Progenitor cell of endocrine pancreas (in vitro differentiated cells): Measurements from ENCODE around the gene TBC1D22B. TPM values are rescaled to one million over a fixed set of nuclear protein-coding genes. Genes with fewer than 3 reads are reported as not detected.
A peak's percentile ranks its signal among the peaks of the same experiment; 100 is the strongest.

ENCODE experiments used
- DNase-seq: peaks from one replicate; pipeline ENCODE4 v3.0.0; 2021; ENCODE audit warnings: low spot score; ENCODE audit not compliant: unreplicated experiment
- H3K27ac Mint-ChIP-seq: 2 replicates; pipeline ENCODE4 v1.8.0; 2021; ENCODE audit warnings: mild to moderate bottlenecking, moderate library complexity, mixed read lengths
- H3K27me3 Mint-ChIP-seq: 2 replicates; pipeline ENCODE4 v1.8.0; 2021; ENCODE audit warnings: mixed read lengths
- H3K36me3 Mint-ChIP-seq: 2 replicates; pipeline ENCODE4 v1.8.0; 2022; ENCODE audit warnings: mixed read lengths; ENCODE audit not compliant: insufficient read depth
- H3K4me1 Mint-ChIP-seq: 2 replicates; pipeline ENCODE4 v1.8.0; 2021; ENCODE audit warnings: low read depth, mixed read lengths
- H3K4me3 Mint-ChIP-seq: 2 replicates; pipeline ENCODE4 v1.8.0; 2021; ENCODE audit warnings: low read depth, mild to moderate bottlenecking, moderate library complexity, mixed read lengths
- H3K9me3 Mint-ChIP-seq: 2 replicates; pipeline ENCODE4 v1.8.0; 2021; ENCODE audit warnings: low read depth, mixed read lengths
- total RNA-seq: library from RNA; stranded (reverse); gene quantifications from 2 replicates; pipeline ENCODE4 v1.2.1, GENCODE V29; 2021
- TF ChIP-seq, protein P1 (sequence below): fragments of 200-600 bp; sonication (generic); IDR thresholded peaks from one replicate; pipeline ENCODE4 v1.5.0; 2021; ENCODE audit warnings: antibody characterized with exemption, mild to moderate bottlenecking; ENCODE audit not compliant: unreplicated experiment

The TBC1D22B gene
- total RNA-seq, 1 donor from 2014 or later, result 17.1 TPM

DNA sequence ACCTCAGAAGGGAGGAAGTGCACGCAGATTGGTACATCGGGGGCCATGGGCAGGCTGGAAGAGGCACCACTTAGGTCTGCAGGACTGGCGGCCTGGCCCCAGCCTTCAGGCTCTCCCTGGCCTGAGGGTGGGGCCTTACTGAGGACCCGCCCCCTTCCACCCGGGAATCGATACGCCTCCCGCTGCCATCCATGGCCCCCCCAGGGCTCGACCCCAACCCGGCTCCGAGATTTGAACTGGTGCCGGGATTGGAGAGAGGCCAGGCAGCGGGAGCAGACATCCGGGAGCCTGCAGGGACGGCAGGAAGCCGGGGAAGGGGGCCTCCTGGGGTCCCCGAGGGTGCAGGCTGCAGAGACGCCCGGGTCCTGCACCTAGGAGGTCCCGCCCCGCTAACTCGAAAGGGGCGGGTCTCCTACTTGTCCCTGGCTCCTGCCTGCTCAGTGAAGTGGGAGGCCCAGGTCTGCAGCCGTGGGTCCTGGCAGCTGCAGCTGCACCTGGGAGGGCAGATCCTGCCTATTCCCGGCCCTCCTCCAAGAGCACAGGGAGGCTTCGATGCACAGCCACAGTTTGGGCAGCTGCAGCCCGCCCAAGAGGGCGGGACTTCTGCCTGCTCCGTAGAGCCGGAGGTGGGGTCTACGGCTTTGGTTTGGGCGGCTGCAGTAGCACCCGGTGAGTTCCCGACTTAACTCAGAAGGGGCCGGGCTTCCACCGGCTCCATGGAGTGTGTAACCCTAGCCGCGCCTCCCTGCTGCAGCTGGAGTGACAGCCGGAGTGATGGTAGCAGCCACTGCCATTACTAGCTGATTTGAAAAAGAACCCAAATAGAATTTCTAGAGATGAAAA is 35.2 kb upstream of the TBC1D22B start:
- no peaks in the 10 kb centered on the region for H3K9me3 Mint-ChIP-seq

DNA sequence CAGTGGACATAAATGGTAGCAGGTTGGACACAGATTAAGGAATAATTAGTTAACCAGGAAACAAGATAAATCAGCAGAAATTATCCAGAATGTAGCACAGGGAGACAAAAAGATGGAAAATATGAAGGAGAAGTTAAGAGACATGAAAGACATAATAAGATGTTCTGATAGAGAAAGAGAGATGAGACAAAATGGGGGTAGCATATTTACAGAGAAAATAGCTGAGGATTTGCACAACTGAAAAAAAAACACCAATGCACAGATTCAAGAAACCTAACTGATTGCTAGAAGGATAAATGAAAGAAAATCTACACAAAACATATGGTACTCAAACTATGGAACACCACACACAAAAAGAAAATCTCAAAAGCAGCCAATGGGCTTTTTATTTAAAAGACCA is 34.6 kb upstream of the TBC1D22B start:
- Mint-ChIP-seq H3K27me3 (no peaks in the 10 kb centered on the region), H3K27ac (peak overlapping the region; percentile 81), H3K9me3 (no peaks in the 10 kb centered on the region), H3K36me3 (no peaks in the 10 kb centered on the region), H3K4me1 (peaks cover 9% of the 10 kb centered on the region), H3K4me3 (peak overlapping the region; percentile 91)
- TF ChIP-seq, protein P1, sequence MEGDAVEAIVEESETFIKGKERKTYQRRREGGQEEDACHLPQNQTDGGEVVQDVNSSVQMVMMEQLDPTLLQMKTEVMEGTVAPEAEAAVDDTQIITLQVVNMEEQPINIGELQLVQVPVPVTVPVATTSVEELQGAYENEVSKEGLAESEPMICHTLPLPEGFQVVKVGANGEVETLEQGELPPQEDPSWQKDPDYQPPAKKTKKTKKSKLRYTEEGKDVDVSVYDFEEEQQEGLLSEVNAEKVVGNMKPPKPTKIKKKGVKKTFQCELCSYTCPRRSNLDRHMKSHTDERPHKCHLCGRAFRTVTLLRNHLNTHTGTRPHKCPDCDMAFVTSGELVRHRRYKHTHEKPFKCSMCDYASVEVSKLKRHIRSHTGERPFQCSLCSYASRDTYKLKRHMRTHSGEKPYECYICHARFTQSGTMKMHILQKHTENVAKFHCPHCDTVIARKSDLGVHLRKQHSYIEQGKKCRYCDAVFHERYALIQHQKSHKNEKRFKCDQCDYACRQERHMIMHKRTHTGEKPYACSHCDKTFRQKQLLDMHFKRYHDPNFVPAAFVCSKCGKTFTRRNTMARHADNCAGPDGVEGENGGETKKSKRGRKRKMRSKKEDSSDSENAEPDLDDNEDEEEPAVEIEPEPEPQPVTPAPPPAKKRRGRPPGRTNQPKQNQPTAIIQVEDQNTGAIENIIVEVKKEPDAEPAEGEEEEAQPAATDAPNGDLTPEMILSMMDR, result no peak
- no peak for DNase-seq

More for the DNA sequence above, 35.2 kb upstream of the TBC1D22B start:
- H3K36me3 Mint-ChIP-seq, result no peaks in the 10 kb centered on the region
- H3K4me3 Mint-ChIP-seq, result peak overlapping the region; percentile 91
- H3K4me1 Mint-ChIP-seq, result peaks cover 9% of the 10 kb centered on the region
- H3K27ac Mint-ChIP-seq, result peak overlapping the region; percentile 96
- no peaks in the 10 kb centered on the region for H3K27me3 Mint-ChIP-seq
- TF ChIP-seq, protein P1, result no peak
- peak; percentile 81 for DNase-seq

DNA sequence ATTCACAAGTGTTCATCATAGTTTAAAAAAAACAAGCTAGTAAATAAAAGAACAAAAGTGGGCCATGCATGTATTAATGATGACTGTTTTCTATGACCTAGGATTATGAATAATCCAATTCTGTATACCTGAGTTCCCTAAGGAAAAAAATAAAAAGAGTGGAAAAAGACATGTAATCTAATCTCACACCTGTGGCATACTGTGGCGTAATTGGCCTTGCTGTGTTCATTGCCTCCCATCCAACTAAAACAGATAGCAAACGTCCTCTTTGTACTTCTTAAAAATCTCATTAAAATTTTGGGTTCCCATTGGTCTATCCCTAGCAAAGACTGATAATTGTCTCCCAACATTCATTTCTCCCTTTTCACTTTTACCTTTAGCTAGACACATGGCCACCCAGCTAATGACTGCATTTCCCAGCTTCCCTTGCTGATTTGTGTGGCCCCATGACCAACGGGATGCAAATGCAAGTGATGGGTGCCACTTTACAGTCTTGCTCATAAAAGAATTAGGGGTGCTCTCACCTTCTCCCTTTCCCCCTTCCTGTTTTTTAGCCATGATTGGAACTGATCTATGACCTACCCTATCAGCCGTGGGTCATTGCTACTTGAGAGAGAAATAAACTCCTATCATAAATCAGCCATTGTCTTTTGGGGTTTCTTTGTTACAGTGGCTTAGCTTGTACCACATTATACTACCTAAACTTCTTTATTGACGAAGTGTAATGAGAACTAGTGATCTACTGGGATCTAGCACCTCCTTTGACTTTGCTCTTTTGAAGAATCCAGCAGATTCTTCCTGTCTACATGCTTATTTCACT is 32.0 kb upstream of the TBC1D22B start:
- H3K4me3 Mint-ChIP-seq, result no peak overlapping the region
- no peak overlapping the region for H3K27ac Mint-ChIP-seq
- H3K36me3 Mint-ChIP-seq, result no peaks in the 10 kb centered on the region
- H3K4me1 Mint-ChIP-seq, result peaks cover 11% of the 10 kb centered on the region
- no peaks in the 10 kb centered on the region for H3K9me3 Mint-ChIP-seq
- DNase-seq, result no peak
- no peaks in the 10 kb centered on the region for H3K27me3 Mint-ChIP-seq
- TF ChIP-seq, protein P1, result no peak

DNA sequence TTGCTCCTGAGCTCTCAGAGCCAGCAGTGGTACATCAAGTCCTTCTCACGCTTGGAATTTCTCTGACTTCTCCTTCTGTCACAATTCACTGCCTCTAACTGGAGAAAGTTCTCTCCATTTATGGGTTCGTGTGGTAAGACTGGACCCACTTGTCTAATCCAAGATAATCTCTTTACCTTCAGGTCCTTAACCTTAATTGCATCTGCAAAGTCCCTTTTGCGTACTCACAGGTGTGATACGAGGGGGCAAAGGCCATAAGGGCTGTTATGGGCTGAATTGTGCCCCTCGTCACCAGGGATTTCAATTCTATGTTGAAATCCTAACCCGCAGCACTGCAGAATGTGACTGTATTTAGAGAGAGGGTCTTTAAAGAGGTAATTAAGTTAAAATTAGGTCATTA is 27.5 kb upstream of the TBC1D22B start:
- no peaks in the 10 kb centered on the region for H3K36me3 Mint-ChIP-seq
- no peaks in the 10 kb centered on the region for H3K27me3 Mint-ChIP-seq
- TF ChIP-seq, protein P1, result no peak
- peaks cover 8% of the 10 kb centered on the region for H3K4me1 Mint-ChIP-seq
- no peak overlapping the region for H3K4me3 Mint-ChIP-seq
- no peaks in the 10 kb centered on the region for H3K9me3 Mint-ChIP-seq
- DNase-seq, result no peak
- no peak overlapping the region for H3K27ac Mint-ChIP-seq

DNA sequence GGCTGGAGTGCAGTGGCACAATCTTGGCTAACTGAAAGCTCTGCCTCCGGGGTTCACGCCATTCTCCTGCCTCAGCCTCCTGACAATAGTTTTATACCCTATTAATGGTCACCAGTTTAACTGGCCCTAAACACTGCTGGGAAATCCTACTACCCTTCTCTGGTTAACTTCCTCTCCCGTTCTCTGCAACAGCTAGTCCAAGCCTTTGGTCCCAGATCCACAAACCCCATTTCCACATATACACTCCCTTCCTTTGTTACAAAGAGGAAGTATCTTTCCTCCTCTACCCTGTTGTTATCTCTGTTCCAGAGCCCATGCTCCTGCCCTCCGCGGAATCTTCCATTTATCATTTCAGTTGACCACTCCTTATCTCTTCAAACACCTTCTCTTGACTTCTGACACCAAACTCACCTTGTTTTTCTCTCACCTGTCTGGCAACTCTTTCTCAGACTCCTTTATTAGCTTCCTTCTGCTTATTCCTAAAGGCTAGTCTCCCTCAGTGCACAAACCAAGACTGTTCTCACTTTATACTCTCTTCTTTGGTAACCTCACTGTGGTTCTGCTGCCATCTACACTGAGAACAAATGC is 25.0 kb upstream of the TBC1D22B start:
- no peaks in the 10 kb centered on the region for H3K36me3 Mint-ChIP-seq
- H3K9me3 Mint-ChIP-seq, result no peaks in the 10 kb centered on the region
- peaks cover 8% of the 10 kb centered on the region for H3K4me1 Mint-ChIP-seq
- no peak overlapping the region for H3K4me3 Mint-ChIP-seq
- TF ChIP-seq, protein P1, result no peak
- no peak overlapping the region for H3K27ac Mint-ChIP-seq
- no peaks in the 10 kb centered on the region for H3K27me3 Mint-ChIP-seq
- no peak for DNase-seq
